Trophoblast cell (in vitro differentiated cells and primary cell): ENCODE data around the gene CHD6.

ENCODE experiments used
- DNase-seq, 2 donors: peaks; one replicate each; pipeline ENCODE4 v3.0.0-alpha.2; 2016
- H2AFZ ChIP-seq: 2 replicates; pipeline ENCODE4 v1.6.1; 2013; ENCODE audit warnings: low read length, moderate library complexity, mild to moderate bottlenecking; ENCODE audit not compliant: insufficient read depth, poor library complexity
- H2AK5ac ChIP-seq: 2 replicates; pipeline ENCODE4 v1.6.1; 2013; ENCODE audit warnings: mild to moderate bottlenecking, low read length
- H2BK120ac ChIP-seq: 2 replicates; pipeline ENCODE4 v1.6.1; 2013; ENCODE audit warnings: low read length, mild to moderate bottlenecking, moderate library complexity; ENCODE audit not compliant: insufficient read depth, poor library complexity
- H2BK12ac ChIP-seq: 2 replicates; pipeline ENCODE4 v1.6.1; 2013; ENCODE audit warnings: mild to moderate bottlenecking, low read length, moderate library complexity
- H2BK5ac ChIP-seq: 2 replicates; pipeline ENCODE4 v1.6.1; 2013; ENCODE audit warnings: low read length, low read depth, moderate library complexity, mild to moderate bottlenecking; ENCODE audit not compliant: poor library complexity
- H3K14ac ChIP-seq: 2 replicates; pipeline ENCODE4 v1.6.1; 2013; ENCODE audit warnings: mild to moderate bottlenecking, low read length
- H3K18ac ChIP-seq: 2 replicates; pipeline ENCODE4 v1.6.1; 2013; ENCODE audit warnings: mild to moderate bottlenecking, low read length
- H3K23ac ChIP-seq: 2 replicates; pipeline ENCODE4 v1.6.1; 2013; ENCODE audit warnings: low read length
- H3K27ac ChIP-seq: 2 replicates; pipeline ENCODE4 v1.5.1; 2013; ENCODE audit warnings: low read depth, mild to moderate bottlenecking, inconsistent platforms, low read length, moderate library complexity
- H3K27me3 ChIP-seq: 2 replicates; pipeline ENCODE4 v1.6.1; 2013; ENCODE audit warnings: inconsistent platforms, mild to moderate bottlenecking, low read length, moderate library complexity; ENCODE audit not compliant: insufficient read depth
- H3K36me3 ChIP-seq, 2 experiments: 1 replicate in 1 of 2; 2 replicates in 1 of 2; pipeline ENCODE4 v1.6.1; 2013; ENCODE audit warnings: low read length in 2 of 2, mild to moderate bottlenecking in 2 of 2, moderate library complexity in 1 of 2; ENCODE audit not compliant: insufficient read depth in 2 of 2, control insufficient read depth in 1 of 2
- H3K4ac ChIP-seq: 2 replicates; pipeline ENCODE4 v1.6.1; 2013; ENCODE audit warnings: low read depth, mild to moderate bottlenecking, low read length, moderate library complexity
- H3K4me1 ChIP-seq, 2 experiments: 1 replicate in 1 of 2; 2 replicates in 1 of 2; pipeline ENCODE4 v1.6.1; 2013; ENCODE audit warnings: low read length in 2 of 2, mild to moderate bottlenecking in 2 of 2, moderate library complexity in 1 of 2; ENCODE audit not compliant: insufficient read depth in 2 of 2, control insufficient read depth in 1 of 2
- H3K4me2 ChIP-seq: 2 replicates; pipeline ENCODE4 v1.6.1; 2013; ENCODE audit warnings: inconsistent platforms, mild to moderate bottlenecking, low read length, moderate library complexity
- H3K4me3 ChIP-seq: 2 replicates; pipeline ENCODE4 v1.5.1; 2013; ENCODE audit warnings: mild to moderate bottlenecking, low read depth, low read length, inconsistent platforms
- H3K79me1 ChIP-seq: one replicate; pipeline ENCODE4 v1.6.1; 2013; ENCODE audit warnings: low read length
- H3K79me2 ChIP-seq: 2 replicates; pipeline ENCODE4 v1.6.1; 2013; ENCODE audit warnings: low read length, mild to moderate bottlenecking; ENCODE audit not compliant: control insufficient read depth, insufficient read depth, poor library complexity
- H3K9ac ChIP-seq: 2 replicates; pipeline ENCODE4 v1.6.1; 2013; ENCODE audit warnings: mild to moderate bottlenecking, low read length
- H3K9me3 ChIP-seq: 2 replicates; pipeline ENCODE4 v1.6.1; 2013; ENCODE audit warnings: low read depth, mild to moderate bottlenecking, control low read depth, inconsistent platforms, low read length; ENCODE audit not compliant: insufficient read depth
- H4K12ac ChIP-seq: 2 replicates; pipeline ENCODE4 v1.6.1; 2013; ENCODE audit warnings: low read depth, mild to moderate bottlenecking, low read length, moderate library complexity
- H4K8ac ChIP-seq: 2 replicates; pipeline ENCODE4 v1.6.1; 2013; ENCODE audit warnings: low read depth, mild to moderate bottlenecking, low read length, moderate library complexity
- H4K91ac ChIP-seq: one replicate; pipeline ENCODE4 v1.6.1; 2013; ENCODE audit warnings: low read depth, mild to moderate bottlenecking, low read length, moderate library complexity
- WGBS: extraction: QIAGEN DNeasy Blood & Tissue Kit; methylation state at CpG from one replicate; pipeline ENCODE4 v1.1.7; 2013; ENCODE audit warnings: missing lambda C conversion rate; ENCODE audit not compliant: insufficient read length, insufficient coverage; ENCODE audit errors: extremely low coverage; 5-methylcytosine and 5-hydroxymethylcytosine counted together

Gene CHD6

DNA sequence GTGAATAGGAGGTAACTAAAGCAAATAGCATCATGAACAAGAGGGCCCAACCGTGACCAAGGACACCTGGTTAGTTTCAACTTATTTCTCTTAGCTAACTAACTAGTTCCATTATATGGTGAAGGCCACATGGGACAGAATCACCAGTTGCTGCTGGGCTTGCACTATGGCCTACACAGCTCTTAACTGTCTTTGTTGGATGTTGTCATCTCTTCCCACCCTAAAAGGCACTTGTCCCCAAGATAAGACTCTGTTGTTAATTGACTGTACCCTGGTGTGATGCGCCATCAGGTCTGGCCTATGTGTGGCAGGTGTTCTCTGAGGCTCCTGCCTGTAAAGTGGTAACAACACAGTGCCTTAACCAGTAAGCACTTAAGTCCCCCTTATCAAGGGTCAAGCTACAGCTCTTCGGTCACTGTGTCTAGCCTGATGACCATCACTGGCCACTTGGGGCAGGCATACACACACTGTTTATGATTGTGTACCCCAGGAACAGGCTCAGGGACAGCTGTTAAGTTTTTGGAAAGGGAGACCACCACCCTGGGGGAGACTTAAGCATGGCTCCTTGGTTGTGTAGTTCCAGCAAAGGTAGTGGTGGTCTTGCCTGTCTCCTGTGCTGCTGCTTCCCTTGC lies 51.2 kb downstream of the CHD6 start:
- Histone ChIP-seq H3K4me1 (no peaks in the 10 kb centered on the region), H3K4ac (no peak overlapping the region), H3K27me3 (no peaks in the 10 kb centered on the region), H2AFZ (no peak overlapping the region), H2BK120ac (no peak overlapping the region), H3K23ac (no peak overlapping the region), H4K8ac (no peak overlapping the region), H3K27ac (no peak overlapping the region), H3K79me2 (no peaks in the 10 kb centered on the region), H3K9ac (no peak overlapping the region), H3K9me3 (no peaks in the 10 kb centered on the region), H3K4me3 (no peak overlapping the region), H4K91ac (no peak overlapping the region), H3K36me3 (no peaks in the 10 kb centered on the region), H3K79me1 (no peaks in the 10 kb centered on the region), H3K14ac (no peak overlapping the region), H3K18ac (no peak overlapping the region), H2BK12ac (no peak overlapping the region), H2BK5ac (no peak overlapping the region), H4K12ac (no peak overlapping the region), H3K4me2 (no peak overlapping the region), H2AK5ac (no peak overlapping the region)
- no CpG with 5 or more reads among the region's 3 CpGs for WGBS
- no peak for DNase-seq

DNA sequence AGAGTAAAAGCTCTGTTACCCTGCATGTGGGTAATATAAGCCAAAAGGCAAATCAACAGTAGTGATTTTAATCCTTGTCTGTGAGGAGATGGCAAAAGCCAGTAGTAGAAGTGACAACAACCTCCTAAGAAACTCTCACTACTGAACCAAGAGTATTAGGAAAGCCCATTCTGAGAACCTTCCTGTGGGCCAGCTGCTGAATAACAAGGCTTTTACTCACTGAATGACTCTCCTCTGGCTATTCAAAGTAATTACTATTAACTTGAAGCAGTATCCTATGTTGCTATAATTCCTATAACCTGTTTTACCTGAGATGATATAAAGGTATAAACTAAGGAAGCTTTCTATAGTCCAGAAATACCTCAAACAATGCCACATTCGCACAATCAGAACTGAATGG lies 55.1 kb downstream of the CHD6 start:
- no CpG with 5 or more reads among the region's 1 CpG for WGBS
- peak in 1 of 2 donors; percentile 17 for DNase-seq
- Histone ChIP-seq H3K9ac (no peak overlapping the region), H3K4me3 (no peak overlapping the region), H3K9me3 (no peaks in the 10 kb centered on the region), H2BK5ac (no peak overlapping the region), H2BK12ac (no peak overlapping the region), H3K18ac (no peak overlapping the region), H4K12ac (no peak overlapping the region), H3K79me2 (no peaks in the 10 kb centered on the region), H3K36me3 (no peaks in the 10 kb centered on the region), H3K14ac (no peak overlapping the region), H4K8ac (no peak overlapping the region), H4K91ac (no peak overlapping the region), H3K4me1 (peaks cover 0 to 1% of the 10 kb centered on the region in 2 experiments), H3K27ac (no peak overlapping the region), H2AK5ac (no peak overlapping the region), H3K27me3 (no peaks in the 10 kb centered on the region), H3K4me2 (no peak overlapping the region), H2BK120ac (no peak overlapping the region), H2AFZ (no peak overlapping the region), H3K79me1 (no peaks in the 10 kb centered on the region), H3K4ac (no peak overlapping the region), H3K23ac (no peak overlapping the region)

DNA sequence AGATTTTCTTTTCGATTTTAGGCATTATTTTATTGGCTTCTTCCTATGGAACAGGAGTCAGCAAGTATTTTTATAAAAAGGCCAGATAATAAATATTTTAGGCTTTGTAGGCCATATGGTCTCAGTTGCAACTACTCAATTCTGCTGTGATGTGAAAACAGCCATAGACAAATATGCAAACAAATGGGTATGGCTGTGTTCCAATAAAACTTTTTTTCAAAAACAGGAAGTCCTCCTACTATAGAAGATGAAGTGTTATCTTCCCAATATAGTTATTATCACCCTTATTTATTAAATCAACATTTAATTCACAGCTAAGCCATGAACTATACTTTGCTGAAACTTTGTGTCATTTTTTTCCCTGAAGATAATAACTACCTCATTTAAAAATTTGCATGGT lies 57.2 kb downstream of the CHD6 start:
- peaks cover 0 to 1% of the 10 kb centered on the region in 2 experiments for H3K4me1 ChIP-seq
- no peak overlapping the region for H3K18ac ChIP-seq
- no peak overlapping the region for H2BK120ac ChIP-seq
- no peak overlapping the region for H2BK5ac ChIP-seq
- no peak overlapping the region for H3K9ac ChIP-seq
- H3K79me1 ChIP-seq: no peaks in the 10 kb centered on the region
- no peak overlapping the region for H4K8ac ChIP-seq
- H3K27ac ChIP-seq: no peak overlapping the region
- H2AK5ac ChIP-seq: no peak overlapping the region
- no peak overlapping the region for H4K91ac ChIP-seq
- no peak overlapping the region for H2BK12ac ChIP-seq
- no peak overlapping the region for H3K4me3 ChIP-seq
- H3K23ac ChIP-seq: no peak overlapping the region
- H3K36me3 ChIP-seq: no peaks in the 10 kb centered on the region
- peaks cover 2% of the 10 kb centered on the region for H3K9me3 ChIP-seq
- no peak overlapping the region for H4K12ac ChIP-seq
- no peaks in the 10 kb centered on the region for H3K27me3 ChIP-seq
- H3K79me2 ChIP-seq: no peaks in the 10 kb centered on the region
- no peak for DNase-seq
- no CpG with 5 or more reads among the region's 1 CpG for WGBS
- no peak overlapping the region for H2AFZ ChIP-seq
- H3K4ac ChIP-seq: no peak overlapping the region
- no peak overlapping the region for H3K14ac ChIP-seq
- H3K4me2 ChIP-seq: no peak overlapping the region

DNA sequence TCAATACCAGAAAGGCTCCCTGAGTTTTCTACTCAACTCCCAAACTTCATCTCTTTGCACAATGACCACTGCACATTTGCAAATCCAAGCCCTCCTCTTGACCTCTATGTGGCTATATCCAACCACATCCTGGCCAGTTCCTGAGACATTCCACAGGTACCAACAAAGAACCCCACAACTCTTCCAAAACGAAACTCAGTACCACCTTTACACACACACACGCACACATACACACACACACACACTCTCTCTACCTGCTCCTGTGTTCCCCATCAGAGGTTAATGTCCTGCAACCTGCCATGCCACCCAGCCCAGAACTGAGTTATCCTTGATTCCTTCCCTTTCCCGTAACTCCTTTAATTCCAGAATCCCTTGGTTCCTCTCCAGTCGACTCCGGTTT lies 58.5 kb downstream of the CHD6 start:
- Histone ChIP-seq H3K4ac (no peak overlapping the region), H4K12ac (no peak overlapping the region), H2AK5ac (no peak overlapping the region), H4K8ac (no peak overlapping the region), H3K4me2 (no peak overlapping the region), H4K91ac (no peak overlapping the region), H3K14ac (no peak overlapping the region), H3K27ac (no peak overlapping the region), H2BK5ac (no peak overlapping the region), H2BK120ac (no peak overlapping the region), H3K18ac (no peak overlapping the region), H2BK12ac (no peak overlapping the region), H3K79me2 (no peaks in the 10 kb centered on the region), H3K79me1 (no peaks in the 10 kb centered on the region), H3K23ac (no peak overlapping the region), H3K27me3 (no peaks in the 10 kb centered on the region), H3K36me3 (no peaks in the 10 kb centered on the region), H3K4me1 (peaks cover 0 to 1% of the 10 kb centered on the region in 2 experiments), H3K9ac (no peak overlapping the region), H3K4me3 (no peak overlapping the region), H3K9me3 (peaks cover 2% of the 10 kb centered on the region), H2AFZ (no peak overlapping the region)
- DNase-seq: no peak
- 100% methylated on average over 2 of the region's 5 CpGs for WGBS
